Activated naive CD8-positive, alpha-beta T cell (primary cell): ENCODE results near the gene PSG5.
"Not testable (repeated sequence)": the region's sequence is repeated elsewhere in the genome, so short reads cannot be mapped to it uniquely, and the experiment has no call there.

Experiments
- H3K27ac Mint-ChIP-seq: one replicate; pipeline ENCODE4 v1.8.0; 2021; ENCODE audit warnings: mixed read lengths
- H3K27me3 Mint-ChIP-seq: one replicate; pipeline ENCODE4 v1.8.0; 2021; ENCODE audit warnings: mixed read lengths
- H3K36me3 Mint-ChIP-seq: one replicate; pipeline ENCODE4 v1.8.0; 2021; ENCODE audit warnings: mixed read lengths
- H3K4me1 Mint-ChIP-seq: one replicate; pipeline ENCODE4 v1.8.0; 2021; ENCODE audit warnings: low read depth, mixed read lengths
- H3K4me3 Mint-ChIP-seq: one replicate; pipeline ENCODE4 v1.8.0; 2021; ENCODE audit warnings: mild to moderate bottlenecking, mixed read lengths
- H3K9me3 Mint-ChIP-seq: one replicate; pipeline ENCODE4 v1.8.0; 2021; ENCODE audit warnings: low read depth, mixed read lengths

PSG5 gene

DNA sequence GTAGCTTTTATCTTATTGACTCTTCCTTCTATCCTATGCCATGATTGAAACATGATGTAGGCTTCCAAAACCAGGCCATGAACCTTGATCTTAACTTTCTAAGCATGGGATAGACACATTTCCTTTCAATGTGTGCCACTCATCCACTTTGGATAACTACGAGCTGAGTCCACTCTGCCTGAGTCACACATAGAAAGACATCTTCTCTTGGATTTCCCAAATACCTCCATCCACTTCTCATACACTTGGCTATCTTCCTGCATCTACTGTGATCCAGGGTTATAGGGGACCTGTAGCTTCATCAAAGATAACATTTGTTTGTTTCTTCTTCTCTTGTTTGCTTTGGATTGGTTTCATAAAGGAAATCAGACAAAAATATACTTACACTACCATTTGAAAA lies 44.6 kb downstream of the PSG5 start:
- H3K36me3 Mint-ChIP-seq, H3K27ac Mint-ChIP-seq, H3K4me3 Mint-ChIP-seq, H3K4me1 Mint-ChIP-seq: not testable (repeated sequence)
- Mint-ChIP-seq H3K9me3 (peaks cover 20% of the 10 kb centered on the region), H3K27me3 (peaks cover 16% of the 10 kb centered on the region)

DNA sequence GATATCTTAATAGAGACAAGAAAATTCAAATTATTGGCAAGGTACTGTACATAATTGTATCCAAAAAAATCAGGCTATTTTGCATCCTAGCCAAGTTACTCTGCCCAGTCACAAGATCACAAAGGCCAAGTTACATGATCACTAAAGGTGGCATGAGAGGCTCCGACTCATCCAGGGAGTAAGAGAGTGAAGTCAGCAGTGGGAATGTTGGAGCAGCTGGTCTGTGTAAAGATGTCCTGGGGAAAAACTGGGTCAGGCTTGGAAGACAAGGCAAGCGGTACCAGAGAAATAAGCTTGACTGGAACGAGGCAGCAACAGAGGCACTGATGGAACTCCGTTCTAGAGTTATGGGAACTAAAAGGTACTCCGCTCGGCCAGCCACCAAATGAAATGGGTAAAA lies 53.6 kb downstream of the PSG5 start:
- Mint-ChIP-seq H3K4me3 (no peak overlapping the region), H3K4me1 (no peaks in the 10 kb centered on the region), H3K27me3 (peaks cover 4% of the 10 kb centered on the region), H3K27ac (no peak overlapping the region), H3K36me3 (no peaks in the 10 kb centered on the region), H3K9me3 (no peaks in the 10 kb centered on the region)

DNA sequence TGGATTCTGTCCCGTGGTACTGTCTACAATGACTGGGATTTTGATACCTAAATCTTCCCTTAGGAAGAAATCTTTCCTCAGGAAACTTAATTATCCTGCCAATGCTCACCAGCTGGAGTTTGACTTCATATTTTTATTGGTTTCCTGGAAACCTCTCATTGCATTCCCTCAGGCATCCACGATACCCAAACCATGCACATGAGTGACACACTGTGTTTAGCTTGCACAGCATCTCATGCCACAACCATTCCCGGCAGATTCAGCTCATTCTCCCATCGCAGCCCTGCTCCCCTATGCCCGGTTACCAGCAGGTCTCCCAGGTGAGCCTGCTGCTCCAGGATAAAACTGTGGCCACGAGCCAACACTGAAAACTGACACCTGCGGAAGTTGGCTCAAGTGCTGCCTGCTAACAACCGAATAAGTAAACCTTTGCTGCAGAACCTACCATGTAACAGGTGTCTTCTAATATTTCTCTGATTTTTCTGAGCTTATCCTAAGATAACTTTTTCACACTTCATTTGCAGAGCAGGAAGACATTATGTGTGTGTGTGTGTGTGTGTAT lies 55.0 kb downstream of the PSG5 start:
- not testable (repeated sequence) for H3K4me3 Mint-ChIP-seq, H3K4me1 Mint-ChIP-seq

DNA sequence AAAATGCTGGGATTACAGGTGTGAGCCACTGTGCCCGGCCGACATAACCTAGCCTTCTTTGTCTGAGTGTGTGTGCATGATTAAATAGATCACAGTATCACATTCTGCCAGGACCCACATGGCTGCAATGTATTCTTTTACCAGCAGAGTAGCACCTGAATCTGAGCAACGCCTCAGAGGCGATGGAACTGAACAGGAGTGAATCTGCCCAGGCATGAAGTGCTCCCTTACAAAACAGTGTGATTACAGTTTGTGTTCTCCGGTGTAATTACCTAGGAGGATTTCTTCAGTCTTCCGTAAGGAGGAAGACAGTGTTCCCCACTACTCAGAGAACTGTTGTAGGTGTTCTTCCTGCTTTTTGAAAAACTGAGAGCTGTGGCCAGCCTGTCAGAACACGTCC lies 57.1 kb downstream of the PSG5 start:
- not testable (repeated sequence) for H3K27ac Mint-ChIP-seq, H3K4me3 Mint-ChIP-seq

More for the DNA sequence above, 55.0 kb downstream of the PSG5 start:
- not testable (repeated sequence) for H3K27ac Mint-ChIP-seq, H3K36me3 Mint-ChIP-seq, H3K9me3 Mint-ChIP-seq, H3K27me3 Mint-ChIP-seq

DNA sequence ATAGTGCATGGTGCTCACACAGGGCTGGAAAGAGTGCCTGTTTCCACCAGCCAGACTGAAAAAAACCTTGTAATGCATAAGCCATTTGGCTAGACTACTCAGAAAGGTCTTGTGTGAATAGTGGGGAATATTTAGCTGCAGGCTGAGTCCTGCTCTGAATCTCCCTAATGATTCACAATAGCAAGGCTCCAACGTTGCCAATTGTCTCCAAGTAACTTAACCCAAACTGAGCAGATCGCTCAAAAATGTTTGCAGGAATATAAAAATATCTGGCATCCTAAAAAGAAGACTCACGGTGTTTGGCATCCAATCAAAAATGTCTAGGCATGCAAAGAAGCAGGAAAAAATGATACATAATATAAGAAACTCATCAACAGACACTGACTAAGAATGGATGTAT lies 59.0 kb downstream of the PSG5 start:
- H3K9me3 Mint-ChIP-seq, H3K27ac Mint-ChIP-seq, H3K27me3 Mint-ChIP-seq, H3K4me3 Mint-ChIP-seq, H3K4me1 Mint-ChIP-seq, H3K36me3 Mint-ChIP-seq: not testable (repeated sequence)

More for the DNA sequence above, 57.1 kb downstream of the PSG5 start:
- not testable (repeated sequence) for H3K27me3 Mint-ChIP-seq, H3K9me3 Mint-ChIP-seq, H3K36me3 Mint-ChIP-seq, H3K4me1 Mint-ChIP-seq

DNA sequence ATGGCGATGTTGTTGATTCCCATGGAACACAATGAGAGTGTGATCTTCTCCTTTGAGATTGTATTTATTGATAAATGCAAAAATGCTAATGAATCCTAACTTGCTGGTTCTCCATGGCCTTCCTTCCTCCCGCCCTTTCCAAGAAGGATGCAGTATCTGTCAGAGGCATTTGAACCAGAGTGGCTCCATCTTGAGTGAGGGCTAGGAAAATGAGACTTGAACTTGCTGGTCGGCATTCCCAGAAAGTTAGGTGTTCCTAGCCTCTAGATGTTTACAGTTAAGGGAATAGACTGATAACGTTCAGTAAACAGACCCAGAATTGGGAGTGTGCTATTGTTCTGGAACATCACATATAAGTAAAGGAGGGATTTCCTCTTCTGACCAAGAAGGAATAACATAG lies 59.6 kb downstream of the PSG5 start:
- Mint-ChIP-seq H3K36me3 (no peaks in the 10 kb centered on the region), H3K9me3 (no peaks in the 10 kb centered on the region), H3K27ac (no peak overlapping the region), H3K4me3 (no peak overlapping the region), H3K4me1 (no peaks in the 10 kb centered on the region), H3K27me3 (peaks cover 4% of the 10 kb centered on the region)

DNA sequence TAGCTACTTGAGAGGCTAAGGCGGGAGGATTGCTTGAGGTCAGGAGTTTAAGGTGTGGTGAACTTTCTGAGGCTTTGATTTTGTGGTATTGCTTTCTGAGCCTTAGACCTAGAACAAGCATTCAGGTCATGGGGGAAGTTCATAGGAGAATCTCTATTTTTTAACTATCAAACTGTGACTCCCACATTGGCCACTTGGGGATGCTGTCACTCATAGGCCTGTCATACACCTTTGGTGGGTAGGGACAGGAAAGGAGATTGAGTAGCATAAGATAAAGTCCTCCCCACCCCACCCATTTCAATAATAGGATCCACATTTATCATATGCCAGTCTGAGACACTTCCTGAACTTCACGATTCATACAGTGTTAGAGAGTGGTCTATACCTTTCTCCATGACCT lies 62.0 kb downstream of the PSG5 start:
- no peaks in the 10 kb centered on the region for H3K4me1 Mint-ChIP-seq
- no peaks in the 10 kb centered on the region for H3K9me3 Mint-ChIP-seq
- H3K27ac Mint-ChIP-seq: no peak overlapping the region
- peaks cover 6% of the 10 kb centered on the region for H3K27me3 Mint-ChIP-seq
- no peaks in the 10 kb centered on the region for H3K36me3 Mint-ChIP-seq
- H3K4me3 Mint-ChIP-seq: no peak overlapping the region

DNA sequence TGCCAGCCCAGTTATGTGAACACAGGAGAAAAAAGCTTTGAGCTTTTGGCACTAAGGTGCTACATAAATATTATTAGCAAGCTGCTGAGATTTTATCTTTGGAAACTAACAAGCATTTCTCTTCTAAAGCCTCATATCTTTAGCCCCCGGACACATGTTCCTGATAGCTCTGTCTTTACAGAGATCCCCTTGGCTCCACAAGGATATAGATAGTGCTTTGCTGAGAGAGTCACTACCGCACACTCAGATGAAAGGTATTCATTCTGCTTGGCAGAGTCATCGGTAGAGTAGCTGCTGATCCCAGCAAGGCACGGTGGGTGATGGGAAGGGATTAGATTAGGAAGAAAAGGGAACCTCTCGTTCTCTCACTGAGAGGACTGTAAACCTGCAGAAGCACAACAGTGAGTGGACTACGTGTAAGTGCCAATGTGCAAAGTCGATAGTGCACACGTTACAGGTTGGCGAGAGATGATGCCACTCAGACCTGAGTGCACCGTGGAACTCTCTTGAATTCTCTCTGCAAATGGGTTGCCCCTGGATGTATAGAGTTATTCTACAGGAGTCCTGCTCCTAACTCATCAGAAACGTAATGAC lies 65.8 kb downstream of the PSG5 start:
- not testable (repeated sequence) for H3K4me1 Mint-ChIP-seq, H3K27me3 Mint-ChIP-seq, H3K27ac Mint-ChIP-seq, H3K9me3 Mint-ChIP-seq, H3K36me3 Mint-ChIP-seq, H3K4me3 Mint-ChIP-seq

DNA sequence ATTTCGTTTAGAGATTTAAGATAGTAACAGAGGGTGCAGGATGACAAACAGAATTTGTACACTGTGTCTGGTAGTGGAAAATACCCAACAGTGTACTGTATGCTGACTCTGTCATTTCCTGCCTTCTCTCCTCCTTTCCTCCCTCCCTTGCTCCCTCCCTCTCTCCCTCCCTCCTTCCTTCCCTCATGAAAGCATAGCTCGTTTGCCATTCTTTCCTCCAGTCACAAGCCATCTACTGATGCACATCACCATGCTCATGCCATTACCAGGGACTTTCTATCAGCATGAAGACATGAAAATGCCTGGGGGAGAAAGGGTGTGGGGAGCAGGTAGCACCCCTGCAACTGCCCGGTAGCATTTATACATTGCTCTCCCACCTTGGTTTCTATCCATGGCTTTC lies 66.8 kb downstream of the PSG5 start:
- not testable (repeated sequence) for H3K36me3 Mint-ChIP-seq, H3K9me3 Mint-ChIP-seq, H3K27me3 Mint-ChIP-seq, H3K27ac Mint-ChIP-seq, H3K4me1 Mint-ChIP-seq, H3K4me3 Mint-ChIP-seq
